A673 (cell line): ENCODE results near the gene AFAP1L1. TPM values are rescaled to one million over a fixed set of nuclear protein-coding genes. Genes with fewer than 3 reads are reported as not detected.

Source experiments
- BruUV-seq: library from RNA; stranded (reverse); fragments of 400-500 nt; replicated peaks from 2 replicates; lab custom pipeline; 2021; lab: Mats Ljungman, UMichigan
- CTCF ChIA-PET: fragments of 300-600 bp; sonication (Branson Sonifier 250); formaldehyde crosslinking; loops from one replicate; lab custom pipeline; 2022; ENCODE audit warnings: antibody characterized with exemption; lab: Charles Lee
- POLR2A ChIA-PET: fragments of 300-600 bp; sonication (Branson Sonifier 250); formaldehyde crosslinking; loops from one replicate; lab custom pipeline; 2022; ENCODE audit warnings: antibody characterized with exemption; ENCODE audit not compliant: low non-redundant PET; lab: Charles Lee
- DNase-seq: peaks from one replicate; pipeline ENCODE4 v3.0.0-alpha.2; 2015; ENCODE audit warnings: low spot score
- H3K27ac ChIP-seq: fragments of 200-600 bp; sonication (generic); 2 replicates; pipeline ENCODE4 v1.5.1; 2016; ENCODE audit warnings: mixed run types, low read depth, mild to moderate bottlenecking, mixed read lengths, antibody characterized with exemption, low read length; ENCODE audit not compliant: poor library complexity, severe bottlenecking
- H3K27me3 ChIP-seq: fragments of 200-600 bp; sonication (generic); replicated peaks from 2 replicates; pipeline ENCODE4 v1.6.1; 2017; ENCODE audit warnings: mixed run types, low read depth, mild to moderate bottlenecking, mixed read lengths, antibody characterized with exemption, low read length; ENCODE audit not compliant: insufficient read depth, poor library complexity
- H3K36me3 ChIP-seq: fragments of 200-600 bp; sonication (generic); 2 replicates; pipeline ENCODE4 v1.6.1; 2016; ENCODE audit warnings: mixed run types, mild to moderate bottlenecking, mixed read lengths, antibody characterized with exemption, low read length; ENCODE audit not compliant: insufficient read depth, poor library complexity, severe bottlenecking
- H3K4me1 ChIP-seq: fragments of 200-600 bp; sonication (generic); 2 replicates; pipeline ENCODE4 v1.6.1; 2017; ENCODE audit warnings: mixed run types, mild to moderate bottlenecking, mixed read lengths, antibody characterized with exemption, low read length; ENCODE audit not compliant: insufficient read depth, poor library complexity, severe bottlenecking
- H3K4me3 ChIP-seq: fragments of 200-600 bp; sonication (generic); 2 replicates; pipeline ENCODE4 v1.5.1; 2016; ENCODE audit warnings: low read depth, mixed run types, mild to moderate bottlenecking, mixed read lengths, low read length; ENCODE audit not compliant: poor library complexity, severe bottlenecking
- H3K9me3 ChIP-seq: fragments of 200-600 bp; sonication (generic); 2 replicates; pipeline ENCODE4 v1.6.1; 2016; ENCODE audit warnings: mixed run types, low read depth, mild to moderate bottlenecking, mixed read lengths, antibody characterized with exemption, low read length; ENCODE audit not compliant: poor library complexity, severe bottlenecking
- CTCF ChIP-seq: fragments of 300-800, 200-600 bp; sonication (generic); conservative IDR thresholded peaks from 2 replicates; pipeline ENCODE4 v1.5.1; 2017; ENCODE audit warnings: low read depth, mild to moderate bottlenecking, antibody characterized with exemption, low read length, moderate library complexity, mixed read lengths
- EZH2 ChIP-seq: fragments of 200-600 bp; sonication (generic); IDR thresholded peaks from 2 replicates; pipeline ENCODE4 v1.6.1; 2017; ENCODE audit warnings: borderline replicate concordance, low read depth, mild to moderate bottlenecking, mixed read lengths, antibody characterized with exemption, low read length; ENCODE audit not compliant: poor library complexity, severe bottlenecking
- intact Hi-C: fragments of 100-400 bp; cut with micrococcal nuclease; formaldehyde crosslinking; loops from one replicate; pipeline ENCODE4 v1.10.0; 2022; ENCODE audit not compliant: unreplicated experiment
- total RNA-seq: library from RNA; stranded (reverse); gene quantifications from 2 replicates; pipeline ENCODE4 v1.2.3, GENCODE V29; 2021

Gene AFAP1L1
- total RNA-seq, 1 experiment from 2014 or later = 0.21 TPM

GRCh38 chr5:149367972-149368645, 96.5 kb downstream of the AFAP1L1 start:
- H3K4me1 ChIP-seq = no peaks in the 10 kb centered on the region
- no peak overlapping the region for H3K4me3 ChIP-seq
- POLR2A ChIA-PET = no interaction called here
- intact Hi-C loops = loop anchor here (5.0 kb wide), 1 partner anchor 64 kb away; no protein-coding TSS in a partner anchor
- no peaks in the 10 kb centered on the region for H3K36me3 ChIP-seq
- no TSS peak for BruUV-seq
- H3K9me3 ChIP-seq = no peaks in the 10 kb centered on the region
- no peak overlapping the region for H3K27ac ChIP-seq
- CTCF ChIA-PET = interaction anchor here (0.9 to 2.2 kb wide), 4 partner anchors 10 to 67 kb away, joined by 3 to 11 read pairs (median 6); partner anchors contain the start of genes IL17B and PCYOX1L
- no peaks in the 10 kb centered on the region for H3K27me3 ChIP-seq
- TF ChIP-seq EZH2 = no peak
- no peak for DNase-seq

GRCh38 chr5:149370878-149371277, 99.2 kb downstream of the AFAP1L1 start:
- no peaks in the 10 kb centered on the region for H3K4me1 ChIP-seq
- TF ChIP-seq CTCF = no peak
- no peak for TF ChIP-seq EZH2

GRCh38 chr5:149371296-149371962, 99.8 kb downstream of the AFAP1L1 start:
- intact Hi-C loops = loop anchor here (2.0 kb wide), 1 partner anchor 55 kb away; no protein-coding TSS in a partner anchor
- H3K4me3 ChIP-seq = no peak overlapping the region
- CTCF ChIA-PET = interaction anchor here (1.0 to 1.5 kb wide), 3 partner anchors 50 to 193 kb away, joined by 3 to 4 read pairs (median 3); no protein-coding TSS in a partner anchor
- no peaks in the 10 kb centered on the region for H3K4me1 ChIP-seq
- no peak for TF ChIP-seq EZH2
- TF ChIP-seq CTCF = peak; percentile 87
- POLR2A ChIA-PET = no interaction called here
- H3K9me3 ChIP-seq = no peaks in the 10 kb centered on the region
- no peak overlapping the region for H3K27ac ChIP-seq
- DNase-seq = peak; percentile 64
- H3K27me3 ChIP-seq = no peaks in the 10 kb centered on the region
- no peaks in the 10 kb centered on the region for H3K36me3 ChIP-seq
- BruUV-seq = no TSS peak

More at GRCh38 chr5:149370878-149371277, 99.2 kb downstream of the AFAP1L1 start:
- no peak overlapping the region for H3K4me3 ChIP-seq
- DNase-seq = no peak
- no peaks in the 10 kb centered on the region for H3K36me3 ChIP-seq
- H3K9me3 ChIP-seq = no peaks in the 10 kb centered on the region
- H3K27ac ChIP-seq = no peak overlapping the region
- POLR2A ChIA-PET = no interaction called here
- no TSS peak for BruUV-seq
- no peaks in the 10 kb centered on the region for H3K27me3 ChIP-seq
- CTCF ChIA-PET = interaction anchor here (1.5 kb wide), 1 partner anchor 194 kb away, joined by 3 read pairs; no protein-coding TSS in a partner anchor
- intact Hi-C loops = loop anchor here (2.0 kb wide), 1 partner anchor 54 kb away; no protein-coding TSS in a partner anchor
